GM21526 (cell line): ENCODE data around the gene ST6GAL2.

Experiments
- ATAC-seq: cut with Tn5 transposase; IDR thresholded peaks from one replicate; pipeline ENCODE4 v1.9.1; 2021; ENCODE audit warnings: moderate library complexity; ENCODE audit not compliant: unreplicated experiment, low FRiP score

Gene ST6GAL2

GRCh38 chr2:106758901-106759497 lies 127.0 kb downstream of the ST6GAL2 start:
- ATAC-seq, result no peak
